ENCODE results near the gene CACNA2D2. TPM values are rescaled to one million over a fixed set of nuclear protein-coding genes. Genes with fewer than 3 reads are reported as not detected.

Gene CACNA2D2
- total and polyA plus RNA-seq, 2 of the 13 experiments (the other 11 are each of a cell fraction or from before 2014, with no cell fraction given) = not detected

DNA sequence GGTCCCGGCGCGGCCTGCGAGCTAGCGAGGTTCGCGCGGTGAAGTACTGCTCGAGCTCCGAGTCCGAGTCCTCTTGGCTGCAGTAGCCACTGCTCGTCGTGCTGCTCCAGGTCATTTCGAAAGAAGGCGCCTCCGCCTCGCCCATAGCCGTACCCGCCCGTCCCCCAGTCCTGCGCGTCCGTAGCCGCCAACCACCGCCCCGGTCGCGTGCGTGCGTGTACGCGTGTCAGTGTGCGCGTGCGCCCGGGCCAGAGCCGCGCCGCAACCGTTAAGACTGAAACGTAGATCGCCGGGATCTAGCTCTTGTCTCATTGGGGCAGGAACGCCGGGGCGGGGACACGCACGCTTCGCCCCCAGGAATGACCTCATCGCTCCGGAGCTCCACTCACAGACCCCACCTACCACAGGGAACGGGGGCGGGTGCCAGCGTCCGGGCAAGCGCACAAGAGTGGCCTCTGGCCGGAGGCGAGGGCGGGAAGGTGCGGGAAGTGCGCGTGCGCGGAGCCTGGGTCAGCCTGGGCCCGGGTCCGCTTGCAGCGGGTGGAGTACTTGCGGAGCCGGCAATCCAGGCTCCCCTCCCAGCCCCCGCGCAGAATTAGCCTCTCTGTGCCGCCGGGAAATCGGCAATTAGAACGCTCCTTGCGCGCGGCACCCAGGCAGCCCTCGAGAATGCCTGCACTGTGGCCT is 166.1 kb downstream of the CACNA2D2 start (continued):
- TF ChIP-seq, protein P1, sequence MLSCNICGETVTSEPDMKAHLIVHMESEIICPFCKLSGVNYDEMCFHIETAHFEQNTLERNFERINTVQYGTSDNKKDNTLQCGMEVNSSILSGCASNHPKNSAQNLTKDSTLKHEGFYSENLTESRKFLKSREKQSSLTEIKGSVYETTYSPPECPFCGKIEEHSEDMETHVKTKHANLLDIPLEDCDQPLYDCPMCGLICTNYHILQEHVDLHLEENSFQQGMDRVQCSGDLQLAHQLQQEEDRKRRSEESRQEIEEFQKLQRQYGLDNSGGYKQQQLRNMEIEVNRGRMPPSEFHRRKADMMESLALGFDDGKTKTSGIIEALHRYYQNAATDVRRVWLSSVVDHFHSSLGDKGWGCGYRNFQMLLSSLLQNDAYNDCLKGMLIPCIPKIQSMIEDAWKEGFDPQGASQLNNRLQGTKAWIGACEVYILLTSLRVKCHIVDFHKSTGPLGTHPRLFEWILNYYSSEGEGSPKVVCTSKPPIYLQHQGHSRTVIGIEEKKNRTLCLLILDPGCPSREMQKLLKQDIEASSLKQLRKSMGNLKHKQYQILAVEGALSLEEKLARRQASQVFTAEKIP (CRISPR knock-in tag; IDR thresholded peaks at IDR 0.05; ENCODE audit: borderline replicate concordance) = no peak
- no peak for TF ChIP-seq ZNF550 (CRISPR knock-in tag; IDR thresholded peaks at IDR 0.05; ENCODE audit: borderline replicate concordance)
- TF ChIP-seq HOXD1 (CRISPR knock-in tag; IDR thresholded peaks at IDR 0.05) = peak; percentile 53; the same call in 1 of the 2 replicates
- TF ChIP-seq ISL2 (CRISPR knock-in tag; IDR thresholded peaks at IDR 0.05) = 0 out of 2 replicates have a peak, but pooled peaks have one; percentile 13
- TF ChIP-seq KDM5B (CRISPR knock-in tag; IDR thresholded peaks at IDR 0.05; ENCODE audit: borderline replicate concordance) = peak; percentile 85
- TF ChIP-seq, protein P2, sequence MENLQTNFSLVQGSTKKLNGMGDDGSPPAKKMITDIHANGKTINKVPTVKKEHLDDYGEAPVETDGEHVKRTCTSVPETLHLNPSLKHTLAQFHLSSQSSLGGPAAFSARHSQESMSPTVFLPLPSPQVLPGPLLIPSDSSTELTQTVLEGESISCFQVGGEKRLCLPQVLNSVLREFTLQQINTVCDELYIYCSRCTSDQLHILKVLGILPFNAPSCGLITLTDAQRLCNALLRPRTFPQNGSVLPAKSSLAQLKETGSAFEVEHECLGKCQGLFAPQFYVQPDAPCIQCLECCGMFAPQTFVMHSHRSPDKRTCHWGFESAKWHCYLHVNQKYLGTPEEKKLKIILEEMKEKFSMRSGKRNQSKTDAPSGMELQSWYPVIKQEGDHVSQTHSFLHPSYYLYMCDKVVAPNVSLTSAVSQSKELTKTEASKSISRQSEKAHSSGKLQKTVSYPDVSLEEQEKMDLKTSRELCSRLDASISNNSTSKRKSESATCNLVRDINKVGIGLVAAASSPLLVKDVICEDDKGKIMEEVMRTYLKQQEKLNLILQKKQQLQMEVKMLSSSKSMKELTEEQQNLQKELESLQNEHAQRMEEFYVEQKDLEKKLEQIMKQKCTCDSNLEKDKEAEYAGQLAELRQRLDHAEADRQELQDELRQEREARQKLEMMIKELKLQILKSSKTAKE (CRISPR knock-in tag; IDR thresholded peaks at IDR 0.05; ENCODE audit: borderline replicate concordance) = peak; percentile 75; the same call in 1 of the 2 replicates
- TF ChIP-seq ZNF530 (CRISPR knock-in tag; IDR thresholded peaks at IDR 0.05; ENCODE audit: low read depth) = no peak
- TF ChIP-seq, protein P3, sequence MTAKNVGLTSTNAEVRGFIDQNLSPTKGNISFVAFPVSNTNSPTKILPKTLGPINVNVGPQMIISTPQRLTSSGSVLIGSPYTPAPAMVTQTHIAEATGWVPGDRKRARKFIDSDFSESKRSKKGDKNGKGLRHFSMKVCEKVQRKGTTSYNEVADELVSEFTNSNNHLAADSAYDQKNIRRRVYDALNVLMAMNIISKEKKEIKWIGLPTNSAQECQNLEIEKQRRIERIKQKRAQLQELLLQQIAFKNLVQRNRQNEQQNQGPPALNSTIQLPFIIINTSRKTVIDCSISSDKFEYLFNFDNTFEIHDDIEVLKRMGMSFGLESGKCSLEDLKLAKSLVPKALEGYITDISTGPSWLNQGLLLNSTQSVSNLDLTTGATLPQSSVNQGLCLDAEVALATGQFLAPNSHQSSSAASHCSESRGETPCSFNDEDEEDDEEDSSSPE (CRISPR knock-in tag; IDR thresholded peaks at IDR 0.05) = peak; percentile 86
- peak; percentile 64; the same call in 1 of the 2 replicates for TF ChIP-seq YEATS2 (CRISPR knock-in tag; IDR thresholded peaks at IDR 0.05; ENCODE audit: borderline replicate concordance)
- TF ChIP-seq, protein P4, sequence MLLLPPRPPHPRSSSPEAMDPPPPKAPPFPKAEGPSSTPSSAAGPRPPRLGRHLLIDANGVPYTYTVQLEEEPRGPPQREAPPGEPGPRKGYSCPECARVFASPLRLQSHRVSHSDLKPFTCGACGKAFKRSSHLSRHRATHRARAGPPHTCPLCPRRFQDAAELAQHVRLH (CRISPR knock-in tag; IDR thresholded peaks at IDR 0.05; ENCODE audit: borderline replicate concordance, low read depth) = peak; percentile 69
- peak; percentile 90 for TF ChIP-seq ARHGAP35 (CRISPR knock-in tag; IDR thresholded peaks at IDR 0.05; ENCODE audit: borderline replicate concordance)
- TF ChIP-seq ZNF335 (CRISPR knock-in tag; IDR thresholded peaks at IDR 0.05) = 0 out of 2 replicates have a peak, but pooled peaks have one; percentile 64
- TF ChIP-seq SCMH1 (CRISPR knock-in tag; IDR thresholded peaks at IDR 0.05; ENCODE audit: borderline replicate concordance) = no peak
- peak; percentile 37; the same call in 1 of the 2 replicates for TF ChIP-seq BCL6 (CRISPR knock-in tag; IDR thresholded peaks at IDR 0.05)
- TF ChIP-seq, protein P5, sequence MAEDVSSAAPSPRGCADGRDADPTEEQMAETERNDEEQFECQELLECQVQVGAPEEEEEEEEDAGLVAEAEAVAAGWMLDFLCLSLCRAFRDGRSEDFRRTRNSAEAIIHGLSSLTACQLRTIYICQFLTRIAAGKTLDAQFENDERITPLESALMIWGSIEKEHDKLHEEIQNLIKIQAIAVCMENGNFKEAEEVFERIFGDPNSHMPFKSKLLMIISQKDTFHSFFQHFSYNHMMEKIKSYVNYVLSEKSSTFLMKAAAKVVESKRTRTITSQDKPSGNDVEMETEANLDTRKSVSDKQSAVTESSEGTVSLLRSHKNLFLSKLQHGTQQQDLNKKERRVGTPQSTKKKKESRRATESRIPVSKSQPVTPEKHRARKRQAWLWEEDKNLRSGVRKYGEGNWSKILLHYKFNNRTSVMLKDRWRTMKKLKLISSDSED (CRISPR knock-in tag; IDR thresholded peaks at IDR 0.05) = no peak
- TF ChIP-seq, protein P6, sequence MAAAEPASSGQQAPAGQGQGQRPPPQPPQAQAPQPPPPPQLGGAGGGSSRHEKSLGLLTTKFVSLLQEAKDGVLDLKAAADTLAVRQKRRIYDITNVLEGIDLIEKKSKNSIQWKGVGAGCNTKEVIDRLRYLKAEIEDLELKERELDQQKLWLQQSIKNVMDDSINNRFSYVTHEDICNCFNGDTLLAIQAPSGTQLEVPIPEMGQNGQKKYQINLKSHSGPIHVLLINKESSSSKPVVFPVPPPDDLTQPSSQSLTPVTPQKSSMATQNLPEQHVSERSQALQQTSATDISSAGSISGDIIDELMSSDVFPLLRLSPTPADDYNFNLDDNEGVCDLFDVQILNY (CRISPR knock-in tag; conservative IDR thresholded peaks at IDR 0.05) = peak; percentile 79
- TF ChIP-seq, protein P7, sequence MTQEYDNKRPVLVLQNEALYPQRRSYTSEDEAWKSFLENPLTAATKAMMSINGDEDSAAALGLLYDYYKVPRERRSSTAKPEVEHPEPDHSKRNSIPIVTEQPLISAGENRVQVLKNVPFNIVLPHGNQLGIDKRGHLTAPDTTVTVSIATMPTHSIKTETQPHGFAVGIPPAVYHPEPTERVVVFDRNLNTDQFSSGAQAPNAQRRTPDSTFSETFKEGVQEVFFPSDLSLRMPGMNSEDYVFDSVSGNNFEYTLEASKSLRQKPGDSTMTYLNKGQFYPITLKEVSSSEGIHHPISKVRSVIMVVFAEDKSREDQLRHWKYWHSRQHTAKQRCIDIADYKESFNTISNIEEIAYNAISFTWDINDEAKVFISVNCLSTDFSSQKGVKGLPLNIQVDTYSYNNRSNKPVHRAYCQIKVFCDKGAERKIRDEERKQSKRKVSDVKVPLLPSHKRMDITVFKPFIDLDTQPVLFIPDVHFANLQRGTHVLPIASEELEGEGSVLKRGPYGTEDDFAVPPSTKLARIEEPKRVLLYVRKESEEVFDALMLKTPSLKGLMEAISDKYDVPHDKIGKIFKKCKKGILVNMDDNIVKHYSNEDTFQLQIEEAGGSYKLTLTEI (CRISPR knock-in tag; conservative IDR thresholded peaks at IDR 0.05) = no peak; the same call in 1 of the 2 replicates
- no peak for TF ChIP-seq NFIC (IDR thresholded peaks at IDR 0.05; ENCODE audit: low read length)

Measured in HepG2 (cell line).